K562 (cell line): ENCODE measurements around the gene TOR1B. TPM values are rescaled to one million over a fixed set of nuclear protein-coding genes. Genes with fewer than 3 reads are reported as not detected.

Source experiments
- CREB1 ChIP-seq, 2 experiments: sonication (generic) in 1 of 2; formaldehyde crosslinking in 1 of 2; IDR thresholded peaks; 2 replicates each; pipeline versions ENCODE4 v1.6.1 to v1.8.0; 2012 to 2022; ENCODE audit warnings: inconsistent platforms in 1 of 2, mild to moderate bottlenecking in 1 of 2, missing genetic modification reagents in 1 of 2, moderate library complexity in 1 of 2
- HDAC3 ChIP-seq: fragments of 450-650 bp; IDR thresholded peaks from 2 replicates; pipeline ENCODE4 v1.6.1; 2018; ENCODE audit warnings: borderline replicate concordance, mild to moderate bottlenecking, moderate library complexity; ENCODE audit not compliant: partially characterized antibody
- HDGF ChIP-seq: fragments of 450-650 bp; IDR thresholded peaks from 2 replicates; pipeline ENCODE4 v1.6.1; 2016
- HLTF ChIP-seq: fragments of 450-650 bp; IDR thresholded peaks from 2 replicates; pipeline ENCODE4 v1.6.1; 2016
- HNRNPL ChIP-seq: fragments of 200-400 bp; formaldehyde crosslinking; IDR thresholded peaks from 2 replicates; pipeline ENCODE4 v1.6.1; 2017; ENCODE audit warnings: low read depth, mild to moderate bottlenecking, low read length
- KLF1 ChIP-seq: fragments of 450-650 bp; IDR thresholded peaks from 2 replicates; pipeline ENCODE4 v1.6.1; 2016; ENCODE audit warnings: missing genetic modification characterization, missing compliant biosample characterization
- NR1H2 ChIP-seq: sonication (generic); formaldehyde crosslinking; IDR thresholded peaks from 2 replicates; pipeline ENCODE4 v1.4.0; 2020; ENCODE audit warnings: mild to moderate bottlenecking, missing genetic modification reagents
- PHF20 ChIP-seq: fragments of 450-650 bp; IDR thresholded peaks from 2 replicates; pipeline ENCODE4 v1.6.1; 2018; ENCODE audit not compliant: partially characterized antibody
- PHF21A ChIP-seq: fragments of 450-650 bp; IDR thresholded peaks from 2 replicates; pipeline ENCODE4 v1.6.1; 2017; ENCODE audit warnings: low read depth, borderline replicate concordance
- RBM39 ChIP-seq: fragments of 200-400 bp; formaldehyde crosslinking; optimal IDR thresholded peaks from 2 replicates; pipeline ENCODE3; 2018; ENCODE audit warnings: low read depth, low read length
- SRF ChIP-seq, 2 experiments: fragments of 250-450, 450-650 bp in 1 of 2; sonication (Bioruptor Pico) in 1 of 2; sonication (generic) in 1 of 2; formaldehyde crosslinking; IDR thresholded peaks; 2 replicates each; pipeline versions ENCODE4 v1.5.0 to v1.5.1; 2020 to 2022; ENCODE audit warnings: mild to moderate bottlenecking in 1 of 2, missing genetic modification reagents in 1 of 2
- TCF3 ChIP-seq: sonication (generic); formaldehyde crosslinking; IDR thresholded peaks from 2 replicates; pipeline ENCODE4 v1.4.0; 2020; ENCODE audit warnings: mild to moderate bottlenecking, missing genetic modification reagents
- TEAD1 ChIP-seq, 2 experiments: fragments of 450-650 bp in 1 of 2; sonication (generic) in 1 of 2; formaldehyde crosslinking; IDR thresholded peaks; 2 replicates each; pipeline versions ENCODE4 v1.4.0 to v1.8.0; 2020 to 2022; ENCODE audit warnings: mild to moderate bottlenecking in 2 of 2, missing genetic modification reagents in 1 of 2
- XRCC3 ChIP-seq: fragments of 450-650 bp; IDR thresholded peaks from 2 replicates; pipeline ENCODE4 v1.6.1; 2017; ENCODE audit warnings: mild to moderate bottlenecking, moderate library complexity
- ZBTB11 ChIP-seq, 3 experiments: fragments of 200-800 bp in 1 of 3; fragments of 250-450 bp in 1 of 3; fragments of 450-650 bp in 1 of 3; sonication (Bioruptor Pico) in 1 of 3; sonication (Bioruptor generic) in 1 of 3; formaldehyde crosslinking in 1 of 3; IDR thresholded peaks; 2 replicates each; pipeline versions ENCODE4 v1.6.1 to v1.8.0; 2016 to 2022; ENCODE audit warnings: mild to moderate bottlenecking in 2 of 3, missing genetic modification characterization in 2 of 3, missing compliant biosample characterization in 1 of 3, moderate library complexity in 1 of 3
- ZBTB2 ChIP-seq: fragments of 450-650 bp; IDR thresholded peaks from 2 replicates; pipeline ENCODE4 v1.6.1; 2016; ENCODE audit warnings: antibody characterized with exemption
- ZNF184 ChIP-seq: sonication (generic); formaldehyde crosslinking; IDR thresholded peaks from 2 replicates; pipeline ENCODE4 v1.5.0; 2020; ENCODE audit warnings: missing genetic modification reagents
- ZNF551 ChIP-seq: fragments of 250-450 bp; sonication (Bioruptor Pico); IDR thresholded peaks from 2 replicates; pipeline ENCODE4 v1.5.0; 2021; ENCODE audit warnings: mild to moderate bottlenecking, moderate library complexity
- polyA plus RNA-seq, 8 experiments: library from polyadenylated mRNA; depleted of rRNA in 4 of 8; stranded (reverse) in 5 of 8; unstranded in 3 of 8; fragments of >200 nt; fragmentation: Nextera tagmentation in 2 of 8; fragmentation: Illumina TruSeq in 1 of 8; extraction: Ambion mirVana in 2 of 8; extraction: Trizol in 1 of 8; gene quantifications; 2 replicates each; pipeline versions ENCODE4 v1.2.1 to v1.2.3, GENCODE V29; 2011 to 2014; ENCODE audit warnings: inconsistent platforms in 1 of 8, missing spikeins in 1 of 8
- total RNA-seq, 7 experiments: library from RNA; depleted of rRNA in 6 of 7; stranded (reverse); fragments of >200 nt in 6 of 7; fragmentation: Illumina TruSeq in 2 of 7; extraction: Trizol in 2 of 7; gene quantifications; 2 replicates each; pipeline versions ENCODE4 v1.2.1 to v1.2.3, GENCODE V29; 2011 to 2021; ENCODE audit warnings: low replicate concordance in 1 of 7
- TF ChIP-seq, protein P1 (sequence below): fragments of 250-450 bp; sonication (Bioruptor Pico); IDR thresholded peaks from 2 replicates; pipeline ENCODE4 v1.5.0; 2020; ENCODE audit warnings: mild to moderate bottlenecking, borderline replicate concordance

TOR1B gene
- total and polyA plus RNA-seq, 9 of the 15 experiments (the other 6 are each of a cell fraction or from before 2014, with no cell fraction given) = 4.2 to 36.5 (median 24.6) TPM

GRCh38 chr9:129783516-129784361, 19.2 kb upstream of the TOR1B start (continued):
- TF ChIP-seq ZBTB11 (CRISPR knock-in tag; IDR thresholded peaks at IDR 0.05) = no peak
- no peak for TF ChIP-seq NR1H2 (CRISPR knock-in tag)
- no peak for TF ChIP-seq TEAD1 (CRISPR knock-in tag; IDR thresholded peaks at IDR 0.05)
- TF ChIP-seq XRCC3 = no peak
- no peak for TF ChIP-seq PHF21A
- TF ChIP-seq RBM39 = no peak
- TF ChIP-seq, protein P1, sequence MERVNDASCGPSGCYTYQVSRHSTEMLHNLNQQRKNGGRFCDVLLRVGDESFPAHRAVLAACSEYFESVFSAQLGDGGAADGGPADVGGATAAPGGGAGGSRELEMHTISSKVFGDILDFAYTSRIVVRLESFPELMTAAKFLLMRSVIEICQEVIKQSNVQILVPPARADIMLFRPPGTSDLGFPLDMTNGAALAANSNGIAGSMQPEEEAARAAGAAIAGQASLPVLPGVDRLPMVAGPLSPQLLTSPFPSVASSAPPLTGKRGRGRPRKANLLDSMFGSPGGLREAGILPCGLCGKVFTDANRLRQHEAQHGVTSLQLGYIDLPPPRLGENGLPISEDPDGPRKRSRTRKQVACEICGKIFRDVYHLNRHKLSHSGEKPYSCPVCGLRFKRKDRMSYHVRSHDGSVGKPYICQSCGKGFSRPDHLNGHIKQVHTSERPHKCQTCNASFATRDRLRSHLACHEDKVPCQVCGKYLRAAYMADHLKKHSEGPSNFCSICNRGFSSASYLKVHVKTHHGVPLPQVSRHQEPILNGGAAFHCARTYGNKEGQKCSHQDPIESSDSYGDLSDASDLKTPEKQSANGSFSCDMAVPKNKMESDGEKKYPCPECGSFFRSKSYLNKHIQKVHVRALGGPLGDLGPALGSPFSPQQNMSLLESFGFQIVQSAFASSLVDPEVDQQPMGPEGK (CRISPR knock-in tag) = no peak
- peak in 1 of 2 experiments; percentile 41; a peak in 1 of 4 replicates for TF ChIP-seq SRF (CRISPR knock-in tag; IDR thresholded peaks at IDR 0.05)
- no peak for TF ChIP-seq HNRNPL
- TF ChIP-seq ZNF184 (CRISPR knock-in tag) = no peak
- no peak for TF ChIP-seq TCF3
- no peak for TF ChIP-seq ZNF551 (CRISPR knock-in tag)
- TF ChIP-seq HDGF = no peak
- 0 out of 2 replicates have a peak, but pooled peaks have one; percentile 22 for TF ChIP-seq HLTF
- TF ChIP-seq HDAC3 = no peak
- no peak for TF ChIP-seq CREB1 (IDR thresholded peaks at IDR 0.05)
- TF ChIP-seq CREB1 (CRISPR knock-in tag; IDR thresholded peaks at IDR 0.05) = no peak
- TF ChIP-seq ZBTB2 = no peak
- TF ChIP-seq PHF20 = no peak
- no peak for TF ChIP-seq KLF1 (tag)
